ENCODE data around the gene MSH2.
"Not testable (repeated sequence)": the region's sequence is repeated elsewhere in the genome, so short reads cannot be mapped to it uniquely, and the experiment has no call there.

The MSH2 gene

GRCh38 chr2:47402805-47403608 is at the start of gene MSH2:
MSH2 (plus strand) TSS chr2:47403156; CDS start chr2:47403192, 36 bp downstream.
- peak; percentile 68 for DNase-seq

- no peak for DNase-seq
Measured at GRCh38 chr2:47354013-47354847, 48.7 kb upstream of the MSH2 start.

GRCh38 chr2:47354848-47355204 is 48.1 kb upstream of the MSH2 start:
- no peak for DNase-seq

GRCh38 chr2:47357483-47357882 is 45.5 kb upstream of the MSH2 start:
- no peak for DNase-seq

- no peak for DNase-seq
Measured at GRCh38 chr2:47359375-47359868, 43.5 kb upstream of the MSH2 start.

- no peak for DNase-seq
Measured at GRCh38 chr2:47360283-47360682, 42.7 kb upstream of the MSH2 start.

GRCh38 chr2:47360927-47361326 is 42.0 kb upstream of the MSH2 start:
- no peak for DNase-seq

GRCh38 chr2:47361505-47362229 is 41.3 kb upstream of the MSH2 start:
- DNase-seq = not testable (repeated sequence)

GRCh38 chr2:47373747-47374146 is 29.2 kb upstream of the MSH2 start:
- DNase-seq = no peak

GRCh38 chr2:47375307-47375706 is 27.6 kb upstream of the MSH2 start:
- no peak for DNase-seq

- no peak for DNase-seq
Measured at GRCh38 chr2:47379384-47379783, 23.6 kb upstream of the MSH2 start.

GRCh38 chr2:47381408-47381807 is 21.5 kb upstream of the MSH2 start:
- DNase-seq = no peak

GRCh38 chr2:47386551-47386950 is 16.4 kb upstream of the MSH2 start:
- no peak for DNase-seq

GRCh38 chr2:47388888-47389287 is 14.1 kb upstream of the MSH2 start:
- DNase-seq = no peak

- DNase-seq = no peak
Measured at GRCh38 chr2:47389692-47390091, 13.3 kb upstream of the MSH2 start.

GRCh38 chr2:47401789-47402554 is 984 bp upstream of the MSH2 start:
- no peak for DNase-seq

GRCh38 chr2:47402555-47402804 is 476 bp upstream of the MSH2 start:
- DNase-seq = no peak

- no peak for DNase-seq
Measured at GRCh38 chr2:47403609-47404193, 745 bp downstream of the MSH2 start.

GRCh38 chr2:47404356-47404755 is 1.4 kb downstream of the MSH2 start:
- no peak for DNase-seq

- DNase-seq = no peak
Measured at GRCh38 chr2:47405757-47406156, 2.8 kb downstream of the MSH2 start.

- DNase-seq = not testable (repeated sequence)
Measured at GRCh38 chr2:47406649-47407330, 3.8 kb downstream of the MSH2 start.

- not testable (repeated sequence) for DNase-seq
Measured at GRCh38 chr2:47407976-47408375, 5.0 kb downstream of the MSH2 start.

Data from GOT3 (cell line).